Measurements from ENCODE around the gene PRKAR1B.
"Not testable (repeated sequence)": the region's sequence is repeated elsewhere in the genome, so short reads cannot be mapped to it uniquely, and the experiment has no call there.

The PRKAR1B gene

GRCh38 chr7:672891-673290 lies 54.2 kb downstream of the PRKAR1B start:
- DNase-seq (ENCODE audit: low read depth in 2 of 2, low spot score in 1 of 2), result no peak

GRCh38 chr7:671415-672042 lies 55.6 kb downstream of the PRKAR1B start:
- DNase-seq (ENCODE audit: low read depth in 2 of 2, low spot score in 1 of 2), result no peak

GRCh38 chr7:670501-671390 lies 56.3 kb downstream of the PRKAR1B start:
- DNase-seq (ENCODE audit: low read depth in 2 of 2, low spot score in 1 of 2), result no peak

- DNase-seq (ENCODE audit: low read depth in 2 of 2, low spot score in 1 of 2), result no peak
These were observed 58.1 kb downstream of the PRKAR1B start for GRCh38 chr7:668958-669357.

GRCh38 chr7:668139-668931 lies 58.7 kb downstream of the PRKAR1B start:
- no peak for DNase-seq (ENCODE audit: low read depth in 2 of 2, low spot score in 1 of 2)

- no peak for DNase-seq (ENCODE audit: low read depth in 2 of 2, low spot score in 1 of 2)
These were observed 60.4 kb downstream of the PRKAR1B start for GRCh38 chr7:666454-667292.

GRCh38 chr7:665736-666453 lies 61.2 kb downstream of the PRKAR1B start:
- no peak for DNase-seq (ENCODE audit: low read depth in 2 of 2, low spot score in 1 of 2)

GRCh38 chr7:664997-665735 lies 61.9 kb downstream of the PRKAR1B start:
- DNase-seq (ENCODE audit: low read depth in 2 of 2, low spot score in 1 of 2), result no peak

- DNase-seq (ENCODE audit: low read depth in 2 of 2, low spot score in 1 of 2), result no peak
These were observed 62.7 kb downstream of the PRKAR1B start for GRCh38 chr7:664402-664775.

- no peak for DNase-seq (ENCODE audit: low read depth in 2 of 2, low spot score in 1 of 2)
These were observed 64.5 kb downstream of the PRKAR1B start for GRCh38 chr7:662576-662975.

GRCh38 chr7:659996-660395 lies 67.1 kb downstream of the PRKAR1B start:
- DNase-seq (ENCODE audit: low read depth in 2 of 2, low spot score in 1 of 2), result no peak

- DNase-seq (ENCODE audit: low read depth in 2 of 2, low spot score in 1 of 2), result no peak
These were observed 67.7 kb downstream of the PRKAR1B start for GRCh38 chr7:659306-659847.

GRCh38 chr7:657565-658119 lies 69.4 kb downstream of the PRKAR1B start:
- DNase-seq (ENCODE audit: low read depth in 2 of 2, low spot score in 1 of 2), result no peak

GRCh38 chr7:657010-657409 lies 70.1 kb downstream of the PRKAR1B start:
- not testable (repeated sequence) for DNase-seq (ENCODE audit: low read depth in 2 of 2, low spot score in 1 of 2)

GRCh38 chr7:655758-656157 lies 71.3 kb downstream of the PRKAR1B start:
- DNase-seq (ENCODE audit: low read depth in 2 of 2, low spot score in 1 of 2), result no peak

- no peak for DNase-seq (ENCODE audit: low read depth in 2 of 2, low spot score in 1 of 2)
These were observed 73.0 kb downstream of the PRKAR1B start for GRCh38 chr7:653829-654764.

- DNase-seq (ENCODE audit: low read depth in 2 of 2, low spot score in 1 of 2), result no peak
These were observed 74.2 kb downstream of the PRKAR1B start for GRCh38 chr7:652881-653280.

- DNase-seq (ENCODE audit: low read depth in 2 of 2, low spot score in 1 of 2), result not testable (repeated sequence)
These were observed 74.9 kb downstream of the PRKAR1B start for GRCh38 chr7:652167-652566.
